Measurements from ENCODE around the gene LEKR1.

GRCh38 chr3:157089455-157090221 lies 263.5 kb downstream of the LEKR1 start:
- TF ChIP-seq POLR2A (IDR thresholded peaks at IDR 0.05; ENCODE audit: low read length) (no peak), GATA1 (IDR thresholded peaks at IDR 0.05; ENCODE audit: low read depth, low read length) (no peak)

All from erythroblast (primary cell).